Suppressor macrophage (primary cell): ENCODE measurements around the gene SPNS2.

Experiments used
- DNase-seq, 4 experiments: peaks; one replicate each; pipeline ENCODE4 v3.0.0-alpha.2; 2020 to 2022

The SPNS2 gene

DNA sequence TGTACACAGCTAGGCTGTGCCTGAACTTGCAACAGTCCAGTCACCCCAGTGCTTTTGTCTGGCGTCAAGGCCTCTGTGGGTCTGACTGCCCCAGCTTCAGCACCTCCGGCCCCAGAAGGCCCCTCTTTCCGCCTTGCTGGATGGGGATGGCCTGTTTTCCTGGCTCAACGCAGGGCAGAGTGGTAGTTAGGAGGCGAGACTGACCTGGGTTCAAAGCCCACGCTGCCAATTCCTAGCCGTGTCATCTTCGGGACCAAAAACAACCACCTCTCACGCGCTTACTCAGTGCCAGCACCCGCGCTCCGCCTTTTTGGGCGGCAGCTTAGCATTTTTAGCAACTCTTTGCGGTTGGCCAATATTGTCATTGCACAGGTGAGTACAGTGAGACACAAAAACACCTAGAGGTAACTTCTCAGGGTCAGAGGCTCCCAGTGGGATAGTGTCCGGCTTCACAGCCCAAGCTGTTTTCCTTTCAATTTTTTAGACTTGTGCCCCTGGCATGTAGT is 51.9 kb downstream of the SPNS2 start:
- no peak for DNase-seq

- peak in 2 of 4 experiments; percentile 29 to 41 for DNase-seq
Observed at GRCh38 chr17:4551141-4551540, 52.5 kb downstream of the SPNS2 start.

DNA sequence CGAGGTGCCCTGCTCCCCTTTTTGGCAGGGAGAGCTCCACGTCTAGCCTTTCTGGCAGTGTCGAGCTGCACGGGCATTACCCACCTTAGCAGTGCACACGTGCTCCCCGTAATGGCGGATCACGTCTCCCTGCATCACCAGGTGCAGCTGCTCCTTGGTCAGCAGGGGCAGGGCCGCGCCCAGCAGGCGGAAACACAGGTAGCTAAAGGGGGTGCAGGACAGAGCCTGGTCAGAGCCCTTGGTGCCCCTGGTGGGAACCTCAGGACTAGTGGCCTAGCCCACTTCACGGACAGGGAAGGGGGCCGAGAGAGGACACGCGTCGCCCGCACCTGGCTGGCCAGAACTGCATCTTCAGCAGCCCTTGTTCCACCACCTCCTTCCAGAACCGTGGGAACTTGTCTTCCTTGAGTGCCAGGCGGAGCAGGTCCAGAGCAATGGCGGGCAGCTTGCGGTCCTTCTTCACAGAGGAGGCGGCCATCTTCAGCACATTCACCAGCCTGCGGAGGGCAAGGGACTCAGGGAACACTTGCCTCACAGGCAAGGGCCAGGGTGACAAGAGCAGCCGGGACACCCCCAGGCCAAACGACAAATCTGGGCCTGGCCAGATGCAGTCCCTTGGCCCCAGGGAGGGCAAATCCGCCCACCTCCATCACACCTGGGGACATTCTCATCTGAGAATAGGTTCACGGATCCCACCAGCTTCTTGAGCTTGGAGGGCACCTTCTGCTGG is 53.3 kb downstream of the SPNS2 start:
- DNase-seq, result no peak

- DNase-seq, result no peak
Observed at GRCh38 chr17:4553669-4554068, 55.0 kb downstream of the SPNS2 start.

GRCh38 chr17:4554441-4554996 is 55.8 kb downstream of the SPNS2 start:
- DNase-seq, result no peak

GRCh38 chr17:4554997-4555799 is 56.5 kb downstream of the SPNS2 start, which contains the start of gene MYBBP1A:
TSS of gene MYBBP1A (minus strand) at chr17:4555384. CDS start at chr17:4555324, 60 bp downstream.
- peak; percentile 99 to 100 (median 100) for DNase-seq

- DNase-seq, result no peak
Observed at GRCh38 chr17:4555873-4556759, 57.4 kb downstream of the SPNS2 start.

DNA sequence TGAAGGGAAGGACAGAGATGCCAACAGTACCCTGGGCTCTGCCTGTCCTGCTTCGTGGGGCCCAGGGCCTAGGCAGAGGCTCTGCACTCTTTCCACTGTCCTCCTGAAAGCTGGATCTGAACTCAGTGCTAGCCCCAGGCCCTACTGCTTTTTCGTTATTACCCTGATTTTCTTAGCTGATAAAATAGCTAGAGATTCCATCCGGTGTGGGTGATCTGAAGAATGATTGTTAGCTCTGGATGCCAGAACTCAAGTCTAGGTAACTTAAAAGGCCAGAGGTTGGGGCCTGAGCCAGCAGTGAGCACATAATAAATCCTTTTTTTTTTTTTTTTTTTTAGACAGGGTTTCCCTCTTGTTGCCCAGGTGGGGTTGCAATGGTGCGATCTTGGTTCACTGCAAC is 58.3 kb downstream of the SPNS2 start:
- no peak for DNase-seq

- DNase-seq, result no peak
Observed at GRCh38 chr17:4557626-4558346, 59.1 kb downstream of the SPNS2 start.

DNA sequence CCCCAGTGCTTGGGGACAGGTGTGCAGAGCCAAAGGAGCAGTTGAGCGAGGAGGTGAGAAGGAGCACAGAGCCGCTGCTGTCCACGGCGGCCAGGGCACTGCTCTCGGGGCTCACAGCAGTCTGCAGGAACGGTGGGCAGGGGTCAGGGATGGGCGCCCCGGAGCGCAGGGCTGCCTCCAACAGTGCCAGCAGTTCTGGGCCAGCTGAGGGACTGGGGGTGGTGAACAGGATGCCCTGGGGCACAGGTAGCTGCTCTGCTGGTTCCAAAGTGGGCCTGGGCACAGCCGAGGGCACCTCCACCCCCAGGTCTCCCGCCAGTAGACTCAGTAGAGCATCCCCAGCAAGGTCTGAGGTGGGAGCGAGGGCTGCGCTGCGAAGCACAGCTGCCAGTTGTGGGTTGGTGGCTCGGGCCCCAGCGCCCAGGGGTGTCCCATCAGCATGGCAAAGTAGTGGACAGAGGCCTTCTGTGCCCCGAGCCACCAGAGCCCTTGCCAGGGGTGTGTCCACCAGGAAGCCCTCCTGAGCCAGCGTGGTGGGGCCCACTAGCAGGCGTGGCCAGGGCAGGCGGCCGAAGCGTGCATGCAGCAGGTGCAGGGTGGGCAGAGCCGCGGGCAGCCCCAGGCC is 59.8 kb downstream of the SPNS2 start:
- no peak for DNase-seq

GRCh38 chr17:4559139-4559791 is 60.6 kb downstream of the SPNS2 start:
- no peak for DNase-seq

- no peak for DNase-seq
Observed at GRCh38 chr17:4559966-4560365, 61.3 kb downstream of the SPNS2 start.

DNA sequence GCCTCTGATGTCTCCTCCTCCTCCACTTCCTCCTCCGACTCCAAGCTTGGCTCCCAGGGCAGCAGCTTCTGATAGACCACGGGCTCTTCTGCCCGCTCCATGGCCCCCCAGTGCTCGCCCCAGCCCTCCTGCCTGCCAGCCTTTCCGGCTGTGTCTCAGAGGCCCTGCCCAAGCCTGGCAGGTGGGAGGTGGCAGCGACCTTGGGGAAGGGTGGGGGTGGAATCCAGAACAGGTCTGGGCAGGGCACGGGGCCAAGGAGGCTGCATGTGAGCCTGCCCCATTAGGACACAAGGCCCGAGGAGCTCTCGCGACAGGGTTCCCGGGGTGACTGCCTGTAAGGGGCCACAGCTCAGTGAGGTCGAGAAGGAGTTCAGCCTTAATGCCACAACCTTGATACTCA is 61.7 kb downstream of the SPNS2 start, which contains the start of gene GGT6:
Gene GGT6 (minus strand): TSS at position 157 of the 400 bp plus-strand sequence. CDS start 56 bp downstream, at position 101.
- DNase-seq, result no peak

DNA sequence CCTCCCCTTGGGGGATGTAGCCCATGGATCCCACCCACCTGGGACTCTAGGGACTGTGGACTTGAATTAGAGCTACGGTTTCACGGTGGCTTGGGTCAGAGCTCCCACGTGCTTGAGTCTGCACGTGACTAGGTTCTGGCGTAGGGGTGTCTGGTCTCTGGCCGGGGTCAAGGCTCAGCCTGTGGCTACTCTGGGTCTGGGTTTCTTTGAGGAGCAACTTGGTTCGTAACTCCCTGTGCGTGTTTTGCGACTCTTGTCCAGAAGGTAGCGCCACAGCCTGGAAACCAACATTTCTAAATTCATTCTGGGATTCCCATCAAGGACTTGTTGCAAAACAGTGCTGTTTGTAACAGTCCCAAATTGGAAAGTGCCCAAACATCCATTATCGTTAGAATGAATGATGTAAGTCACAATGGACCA is 62.2 kb downstream of the SPNS2 start:
- DNase-seq, result no peak

DNA sequence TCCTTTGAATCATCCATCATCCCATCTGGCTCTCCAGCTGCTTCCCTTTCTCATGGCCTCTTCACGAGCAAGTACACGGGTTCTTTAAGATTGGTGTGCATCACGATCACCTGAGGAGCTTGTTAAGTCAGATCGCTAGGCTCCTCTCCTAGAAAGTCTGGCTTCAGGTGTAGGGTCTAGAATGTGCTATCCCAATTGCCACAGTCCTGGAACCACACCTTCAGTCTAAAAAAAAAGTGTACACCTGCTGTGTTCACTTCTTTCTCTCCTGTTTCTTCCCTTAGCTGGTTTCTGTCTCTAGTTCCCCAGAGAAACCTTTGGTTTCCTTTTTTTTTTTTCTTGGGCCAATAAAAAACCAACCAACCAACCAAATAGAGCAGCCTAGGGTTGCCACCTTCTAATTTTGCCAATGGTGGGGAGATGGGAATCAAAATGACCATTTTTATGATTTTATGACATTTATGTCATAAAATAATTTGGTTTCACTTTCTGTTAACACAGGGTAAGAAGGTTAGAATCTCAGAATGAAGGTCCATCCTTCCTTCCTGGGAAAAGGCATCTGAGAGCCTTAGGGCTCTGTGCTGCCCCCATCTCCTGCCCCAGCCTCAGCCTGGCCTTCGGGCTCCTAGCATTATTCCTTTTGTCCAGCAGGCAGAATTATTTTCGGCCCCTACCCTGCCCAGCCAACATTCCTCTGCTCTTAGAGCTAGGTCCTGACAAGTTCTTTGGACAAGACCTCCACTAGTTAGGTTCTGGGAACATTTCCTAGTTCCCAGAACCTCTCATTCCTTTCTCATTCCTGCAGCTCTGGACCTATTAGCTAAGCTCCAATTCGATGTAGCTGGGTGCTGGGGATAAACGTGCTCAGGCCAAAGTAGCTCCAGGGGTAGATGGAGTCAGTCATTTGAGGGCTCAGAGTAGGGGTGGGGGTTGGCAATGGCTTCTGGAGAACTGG is 63.6 kb downstream of the SPNS2 start:
- no peak for DNase-seq

- peak; percentile 81 to 93 (median 89) for DNase-seq
Observed at GRCh38 chr17:4565209-4566141, 66.8 kb downstream of the SPNS2 start.

- peak; percentile 68 to 80 (median 74) for DNase-seq
Observed at GRCh38 chr17:4566785-4567184, 68.1 kb downstream of the SPNS2 start.

- no peak for DNase-seq
Observed at GRCh38 chr17:4569591-4569990, 70.9 kb downstream of the SPNS2 start.
